Measurements from ENCODE around the gene PRDM16.

The PRDM16 gene

GRCh38 chr1:3033040-3033789 is 35.8 kb upstream of the PRDM16 start:
- H3K9me3 ChIP-seq (ENCODE audit: insufficient read depth, low read length) = no peaks in the 10 kb centered on the region
- DNase-seq (ENCODE audit: low read depth, low spot score) = no peak
- H3K36me3 ChIP-seq (ENCODE audit: insufficient read depth, insufficient read length, low read length) = no peaks in the 10 kb centered on the region
- TF ChIP-seq YY1 (IDR thresholded peaks at IDR 0.05; ENCODE audit: insufficient read depth, insufficient read length) (no peak), SUZ12 (IDR thresholded peaks at IDR 0.05; ENCODE audit: extremely low read depth, insufficient read depth, insufficient read length) (no peak), ZNF274 (IDR thresholded peaks at IDR 0.05; ENCODE audit: low read depth, low read length) (no peak)
- peaks cover 3% of the 10 kb centered on the region for H3K4me1 ChIP-seq (ENCODE audit: insufficient read depth, insufficient read length)
- H3K27me3 ChIP-seq (ENCODE audit: insufficient read depth, insufficient read length) = no peaks in the 10 kb centered on the region
- H3K4me3 ChIP-seq (ENCODE audit: insufficient read length, low read depth) = no peak overlapping the region
- no peak overlapping the region for H3K9ac ChIP-seq (ENCODE audit: insufficient read length, low read depth)

GRCh38 chr1:3033790-3034090 is 35.3 kb upstream of the PRDM16 start:
- DNase-seq (ENCODE audit: low read depth, low spot score) = no peak
- TF ChIP-seq ZNF274 (IDR thresholded peaks at IDR 0.05; ENCODE audit: low read depth, low read length) (no peak), YY1 (IDR thresholded peaks at IDR 0.05; ENCODE audit: insufficient read depth, insufficient read length) (no peak), SUZ12 (IDR thresholded peaks at IDR 0.05; ENCODE audit: extremely low read depth, insufficient read depth, insufficient read length) (no peak)
- H3K9me3 ChIP-seq (ENCODE audit: insufficient read depth, low read length) = no peaks in the 10 kb centered on the region
- H3K4me1 ChIP-seq (ENCODE audit: insufficient read depth, insufficient read length) = peaks cover 3% of the 10 kb centered on the region
- no peaks in the 10 kb centered on the region for H3K36me3 ChIP-seq (ENCODE audit: insufficient read depth, insufficient read length, low read length)
- no peak overlapping the region for H3K9ac ChIP-seq (ENCODE audit: insufficient read length, low read depth)
- H3K4me3 ChIP-seq (ENCODE audit: insufficient read length, low read depth) = no peak overlapping the region
- H3K27me3 ChIP-seq (ENCODE audit: insufficient read depth, insufficient read length) = no peaks in the 10 kb centered on the region

GRCh38 chr1:3034162-3034561 is 34.8 kb upstream of the PRDM16 start:
- H3K9me3 ChIP-seq (ENCODE audit: insufficient read depth, low read length) = no peaks in the 10 kb centered on the region
- H3K36me3 ChIP-seq (ENCODE audit: insufficient read depth, insufficient read length, low read length) = no peaks in the 10 kb centered on the region
- TF ChIP-seq SUZ12 (IDR thresholded peaks at IDR 0.05; ENCODE audit: extremely low read depth, insufficient read depth, insufficient read length) = no peak
- TF ChIP-seq ZNF274 (IDR thresholded peaks at IDR 0.05; ENCODE audit: low read depth, low read length) = no peak
- no peak for TF ChIP-seq YY1 (IDR thresholded peaks at IDR 0.05; ENCODE audit: insufficient read depth, insufficient read length)
- H3K4me3 ChIP-seq (ENCODE audit: insufficient read length, low read depth) = no peak overlapping the region
- no peak for DNase-seq (ENCODE audit: low read depth, low spot score)
- peaks cover 3% of the 10 kb centered on the region for H3K4me1 ChIP-seq (ENCODE audit: insufficient read depth, insufficient read length)
- H3K27me3 ChIP-seq (ENCODE audit: insufficient read depth, insufficient read length) = no peaks in the 10 kb centered on the region
- H3K9ac ChIP-seq (ENCODE audit: insufficient read length, low read depth) = no peak overlapping the region

- H3K4me1 ChIP-seq (ENCODE audit: insufficient read depth, insufficient read length) = peaks cover 3% of the 10 kb centered on the region
- no peak overlapping the region for H3K4me3 ChIP-seq (ENCODE audit: insufficient read length, low read depth)
- no peak overlapping the region for H3K9ac ChIP-seq (ENCODE audit: insufficient read length, low read depth)
- no peaks in the 10 kb centered on the region for H3K27me3 ChIP-seq (ENCODE audit: insufficient read depth, insufficient read length)
- H3K9me3 ChIP-seq (ENCODE audit: insufficient read depth, low read length) = no peaks in the 10 kb centered on the region
- TF ChIP-seq ZNF274 (IDR thresholded peaks at IDR 0.05; ENCODE audit: low read depth, low read length) (no peak), YY1 (IDR thresholded peaks at IDR 0.05; ENCODE audit: insufficient read depth, insufficient read length) (no peak), SUZ12 (IDR thresholded peaks at IDR 0.05; ENCODE audit: extremely low read depth, insufficient read depth, insufficient read length) (no peak)
- no peak for DNase-seq (ENCODE audit: low read depth, low spot score)
- H3K36me3 ChIP-seq (ENCODE audit: insufficient read depth, insufficient read length, low read length) = no peaks in the 10 kb centered on the region
These were observed 34.1 kb upstream of the PRDM16 start for GRCh38 chr1:3034728-3035562.

GRCh38 chr1:3035563-3036446 is 33.2 kb upstream of the PRDM16 start:
- H3K36me3 ChIP-seq (ENCODE audit: insufficient read depth, insufficient read length, low read length) = no peaks in the 10 kb centered on the region
- H3K9ac ChIP-seq (ENCODE audit: insufficient read length, low read depth) = no peak overlapping the region
- TF ChIP-seq SUZ12 (IDR thresholded peaks at IDR 0.05; ENCODE audit: extremely low read depth, insufficient read depth, insufficient read length) (no peak), ZNF274 (IDR thresholded peaks at IDR 0.05; ENCODE audit: low read depth, low read length) (no peak), YY1 (IDR thresholded peaks at IDR 0.05; ENCODE audit: insufficient read depth, insufficient read length) (no peak)
- no peak overlapping the region for H3K4me3 ChIP-seq (ENCODE audit: insufficient read length, low read depth)
- no peaks in the 10 kb centered on the region for H3K27me3 ChIP-seq (ENCODE audit: insufficient read depth, insufficient read length)
- no peak for DNase-seq (ENCODE audit: low read depth, low spot score)
- no peaks in the 10 kb centered on the region for H3K9me3 ChIP-seq (ENCODE audit: insufficient read depth, low read length)
- H3K4me1 ChIP-seq (ENCODE audit: insufficient read depth, insufficient read length) = peaks cover 3% of the 10 kb centered on the region

GRCh38 chr1:3036447-3037280 is 32.3 kb upstream of the PRDM16 start:
- Histone ChIP-seq H3K4me1 (ENCODE audit: insufficient read depth, insufficient read length) (peaks cover 3% of the 10 kb centered on the region), H3K4me3 (ENCODE audit: insufficient read length, low read depth) (no peak overlapping the region)
- DNase-seq (ENCODE audit: low read depth, low spot score) = no peak

More at GRCh38 chr1:3036447-3037280, 32.3 kb upstream of the PRDM16 start:
- Histone ChIP-seq H3K36me3 (ENCODE audit: insufficient read depth, insufficient read length, low read length) (no peaks in the 10 kb centered on the region), H3K9me3 (ENCODE audit: insufficient read depth, low read length) (no peaks in the 10 kb centered on the region), H3K27me3 (ENCODE audit: insufficient read depth, insufficient read length) (no peaks in the 10 kb centered on the region), H3K9ac (ENCODE audit: insufficient read length, low read depth) (no peak overlapping the region)
- TF ChIP-seq YY1 (IDR thresholded peaks at IDR 0.05; ENCODE audit: insufficient read depth, insufficient read length) (no peak), ZNF274 (IDR thresholded peaks at IDR 0.05; ENCODE audit: low read depth, low read length) (no peak), SUZ12 (IDR thresholded peaks at IDR 0.05; ENCODE audit: extremely low read depth, insufficient read depth, insufficient read length) (no peak)
